A549 (cell line): Measurements from ENCODE around the gene PHTF2. TPM values are rescaled to one million over a fixed set of nuclear protein-coding genes. Genes with fewer than 3 reads are reported as not detected.

Experiments used
- ATAC-seq, 2 experiments: fragments of 200-7000 bp in 1 of 2; fragments of >200 bp in 1 of 2; cut with Nextera tagmentation in 1 of 2; cut with Tn5 transposase in 1 of 2; 3 replicates each; pipeline versions ENCODE4 v1.8.0 to v1.9.1; 2018 to 2020; ENCODE audit warnings: mild to moderate bottlenecking in 1 of 2, moderate library complexity in 1 of 2
- CTCF ChIA-PET: fragments of 300-600 bp; sonication (Branson Sonifier 250); formaldehyde crosslinking; extraction: SDS; loops from one replicate; lab custom pipeline; 2021; ENCODE audit warnings: antibody characterized with exemption, inconsistent platforms; lab: Yijun Ruan, JAX
- POLR2A ChIA-PET: fragments of 350-600 bp; formaldehyde crosslinking; extraction: SDS; loops from one replicate; lab custom pipeline; 2021; ENCODE audit warnings: antibody characterized with exemption, inconsistent platforms; lab: Yijun Ruan, JAX
- DNase-seq, 2 experiments: peaks; one replicate each; pipeline versions ENCODE4 v3.0.0 to v3.0.0-alpha.2; 2011 to 2016; ENCODE audit warnings: low read depth in 1 of 2, low spot score in 1 of 2
- FAIRE-seq: peaks from 2 replicates; lab custom pipeline; 2011; peaks lifted over from hg19 to GRCh38; lab: Jason Lieb, UNC
- H3K27ac ChIP-seq, 2 experiments: fragments of >200 bp; sonication (Bioruptor Twin); formaldehyde crosslinking; 3 replicates each; pipeline ENCODE4 v1.5.1; 2016 to 2017
- H3K4me1 ChIP-seq: fragments of >200 bp; sonication (Bioruptor Twin); formaldehyde crosslinking; 3 replicates; pipeline ENCODE4 v1.6.1; 2016
- H3K4me2 ChIP-seq: fragments of >200 bp; sonication (Bioruptor Twin); formaldehyde crosslinking; 3 replicates; pipeline ENCODE4 v1.6.1; 2016
- H3K4me3 ChIP-seq: fragments of >200 bp; sonication (Bioruptor Twin); formaldehyde crosslinking; 3 replicates; pipeline ENCODE4 v1.5.1; 2016
- H3K9me3 ChIP-seq: fragments of >200 bp; sonication (Bioruptor Twin); formaldehyde crosslinking; 3 replicates; pipeline ENCODE4 v1.6.1; 2016
- BHLHE40 ChIP-seq: IDR thresholded peaks from 2 replicates; pipeline ENCODE4 v1.6.1; 2012; ENCODE audit warnings: low read depth, low read length, inconsistent platforms
- CBX2 ChIP-seq: fragments of 200-600 bp; sonication (generic); IDR thresholded peaks from 2 replicates; pipeline ENCODE4 v1.6.1; 2016; ENCODE audit warnings: low read depth, mild to moderate bottlenecking, borderline replicate concordance
- CBX8 ChIP-seq: fragments of 200-600 bp; sonication (generic); IDR thresholded peaks from 2 replicates; pipeline ENCODE4 v1.6.1; 2016
- CHD2 ChIP-seq: fragments of 150-350 bp; IDR thresholded peaks from 2 replicates; pipeline ENCODE4 v1.6.1; 2014; ENCODE audit warnings: low read length; ENCODE audit not compliant: partially characterized antibody
- EHF ChIP-seq: fragments of 250-450 bp; sonication (Bioruptor Pico); IDR thresholded peaks from 2 replicates; pipeline ENCODE4 v1.5.0; 2020; ENCODE audit warnings: mild to moderate bottlenecking
- EP300 ChIP-seq, 2 experiments: fragments of >200 bp; sonication (Bioruptor Twin); formaldehyde crosslinking; IDR thresholded peaks; 2 replicates in 1 of 2; 3 replicates in 1 of 2; pipeline ENCODE4 v1.6.1; 2016 to 2017
- FOSL2 ChIP-seq, 2 experiments: fragments of 450-650 bp in 1 of 2; fragments of >200 bp in 1 of 2; sonication (Bioruptor Twin) in 1 of 2; formaldehyde crosslinking; IDR thresholded peaks; 2 replicates each; pipeline versions ENCODE4 v1.5.0 to v1.6.1; 2016 to 2020; ENCODE audit warnings: mild to moderate bottlenecking in 1 of 2, moderate library complexity in 1 of 2
- HEYL ChIP-seq: fragments of 250-450 bp; sonication (Bioruptor Pico); IDR thresholded peaks from 2 replicates; pipeline ENCODE4 v1.8.0; 2021; ENCODE audit warnings: mild to moderate bottlenecking, moderate library complexity
- HMGXB4 ChIP-seq: fragments of 250-450 bp; sonication (Bioruptor Pico); IDR thresholded peaks from 2 replicates; pipeline ENCODE4 v1.5.0; 2021; ENCODE audit warnings: mild to moderate bottlenecking, moderate library complexity, borderline replicate concordance
- HOXB13 ChIP-seq: fragments of 250-450 bp; sonication (Bioruptor Pico); IDR thresholded peaks from 2 replicates; pipeline ENCODE4 v1.5.0; 2020; ENCODE audit warnings: low read depth, mild to moderate bottlenecking, moderate library complexity
- HOXB5 ChIP-seq: fragments of 250-450 bp; sonication (Bioruptor Pico); IDR thresholded peaks from 2 replicates; pipeline ENCODE4 v1.5.0; 2020; ENCODE audit warnings: mild to moderate bottlenecking, moderate library complexity
- JUN ChIP-seq, 2 experiments: fragments of >200 bp; sonication (Bioruptor Twin); formaldehyde crosslinking; IDR thresholded peaks; 2 replicates in 1 of 2; 3 replicates in 1 of 2; pipeline ENCODE4 v1.6.1; 2016 to 2017
- JUNB ChIP-seq: fragments of >200 bp; sonication (Bioruptor Twin); formaldehyde crosslinking; IDR thresholded peaks from 2 replicates; pipeline ENCODE4 v1.6.1; 2016
- MAZ ChIP-seq: fragments of 150-350 bp; IDR thresholded peaks from 2 replicates; pipeline ENCODE4 v1.6.1; 2014; ENCODE audit warnings: antibody characterized with exemption, low read depth, low read length, borderline replicate concordance
- NFE2L2 ChIP-seq: fragments of 150-350 bp; conservative IDR thresholded peaks from 2 replicates; pipeline ENCODE4 v1.6.1; 2014; ENCODE audit warnings: low read length
- NPAS2 ChIP-seq: fragments of 250-450 bp; sonication (Bioruptor Pico); IDR thresholded peaks from 2 replicates; pipeline ENCODE4 v1.8.0; 2022; ENCODE audit warnings: mild to moderate bottlenecking, moderate library complexity, borderline replicate concordance
- NR3C1 ChIP-seq: fragments of >200 bp; sonication (Bioruptor Twin); formaldehyde crosslinking; IDR thresholded peaks from 3 replicates; pipeline ENCODE4 v1.6.1; 2017
- PHF8 ChIP-seq: fragments of 200-600 bp; sonication (generic); IDR thresholded peaks from 2 replicates; pipeline ENCODE4 v1.6.1; 2016; ENCODE audit warnings: low read depth, mild to moderate bottlenecking, antibody characterized with exemption, moderate library complexity, borderline replicate concordance
- POLR2A ChIP-seq: IDR thresholded peaks from 2 replicates; pipeline ENCODE4 v1.6.1; 2012; ENCODE audit warnings: mild to moderate bottlenecking, low read length
- RARB ChIP-seq: fragments of 250-450 bp; sonication (Bioruptor Pico); IDR thresholded peaks from 2 replicates; pipeline ENCODE4 v1.8.0; 2021; ENCODE audit warnings: mild to moderate bottlenecking, moderate library complexity
- RCOR1 ChIP-seq: fragments of 150-350 bp; IDR thresholded peaks from 2 replicates; pipeline ENCODE4 v1.6.1; 2014; ENCODE audit warnings: antibody characterized with exemption, low read length, low read depth
- RFX5 ChIP-seq: fragments of 450-650 bp; IDR thresholded peaks from 2 replicates; pipeline ENCODE4 v1.7.1; 2014; ENCODE audit warnings: antibody characterized with exemption, mild to moderate bottlenecking, moderate library complexity
- RNF2 ChIP-seq: fragments of 200-600 bp; sonication (generic); IDR thresholded peaks from 2 replicates; pipeline ENCODE4 v1.6.1; 2016; ENCODE audit warnings: low read depth, mild to moderate bottlenecking, antibody characterized with exemption, moderate library complexity, borderline replicate concordance
- SMC3 ChIP-seq: fragments of >200 bp; sonication (Bioruptor Twin); formaldehyde crosslinking; IDR thresholded peaks from 3 replicates; pipeline ENCODE4 v1.6.1; 2018; ENCODE audit warnings: inconsistent platforms
- TFCP2L1 ChIP-seq: fragments of 250-450 bp; sonication (Bioruptor Pico); IDR thresholded peaks from 2 replicates; pipeline ENCODE4 v1.5.0; 2021; ENCODE audit warnings: mild to moderate bottlenecking
- USF2 ChIP-seq: fragments of 450-650 bp; IDR thresholded peaks from 2 replicates; pipeline ENCODE4 v1.6.1; 2014; ENCODE audit warnings: antibody characterized with exemption
- ZFP36 ChIP-seq: fragments of 450-650 bp; IDR thresholded peaks from 2 replicates; pipeline ENCODE4 v1.6.1; 2014; ENCODE audit warnings: borderline replicate concordance; ENCODE audit not compliant: partially characterized antibody
- WGBS: methylation state at CpG from one replicate; pipeline ENCODE4 v1.1.6; 2017; ENCODE audit errors: missing lambda C conversion rate; 5-methylcytosine and 5-hydroxymethylcytosine counted together
- polyA plus RNA-seq, 4 experiments: library from polyadenylated mRNA; depleted of rRNA in 3 of 4; stranded (reverse); fragments of >200 nt; fragmentation: RNase III in 1 of 4; extraction: RNeasy Plus Mini Kit Qiagen cat#74134 plus additional on column Dnase treatment in 1 of 4; gene quantifications; 2 replicates in 3 of 4; 3 replicates in 1 of 4; pipeline ENCODE4 v1.2.3, GENCODE V29; 2011 to 2017
- TF ChIP-seq, protein P1 (sequence below): IDR thresholded peaks from 2 replicates; pipeline ENCODE4 v1.6.1; 2012
- TF ChIP-seq, protein P2 (sequence below): fragments of >200 bp; sonication (Bioruptor Twin); formaldehyde crosslinking; IDR thresholded peaks from 3 replicates; pipeline ENCODE4 v1.5.1; 2016

PHTF2 gene
- polyA plus RNA-seq, 2 of the 4 experiments (the other 2 are of a cell fraction), result 14.5 to 41.6 TPM

DNA sequence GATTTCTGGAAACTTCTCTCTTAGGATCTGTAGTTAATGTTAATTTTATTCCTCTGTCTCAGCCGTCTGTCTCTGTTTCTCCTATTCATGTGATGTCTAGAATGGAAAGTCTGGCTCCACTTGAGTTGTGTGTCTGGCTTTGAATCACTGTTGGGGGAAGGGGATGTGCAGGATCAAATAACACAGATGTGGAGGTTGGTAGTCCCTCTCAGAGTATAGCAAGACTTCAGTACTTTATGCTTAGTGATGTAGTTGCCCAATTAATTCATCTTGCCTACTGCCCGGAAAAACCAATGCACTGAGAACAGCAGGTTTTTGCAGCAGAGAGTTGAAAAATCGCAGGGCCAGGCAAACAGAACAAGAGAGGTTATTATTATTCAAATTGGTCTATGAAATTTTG is 79.2 kb downstream of the PHTF2 start:
- ATAC-seq (no peak), FAIRE-seq (no peak), DNase-seq (no peak)
- Histone ChIP-seq H3K27ac (no peak overlapping the region), H3K9me3 (no peaks in the 10 kb centered on the region), H3K4me1 (no peaks in the 10 kb centered on the region), H3K4me3 (no peak overlapping the region), H3K4me2 (no peak overlapping the region)
- TF ChIP-seq EHF (no peak), FOSL2 (IDR thresholded peaks at IDR 0.05) (no peak), FOSL2 (CRISPR knock-in tag; IDR thresholded peaks at IDR 0.05) (no peak), RARB (no peak), HOXB5 (no peak), MAZ (no peak), CHD2 (no peak), CBX2 (no peak), CBX8 (no peak), HOXB13 (no peak), POLR2A (no peak), EP300 (IDR thresholded peaks at IDR 0.05) (no peak), TFCP2L1 (CRISPR knock-in tag) (no peak), USF2 (no peak), JUNB (no peak), HMGXB4 (CRISPR knock-in tag) (no peak), PHF8 (no peak), NR3C1 (no peak)
- TF ChIP-seq, protein P1, sequence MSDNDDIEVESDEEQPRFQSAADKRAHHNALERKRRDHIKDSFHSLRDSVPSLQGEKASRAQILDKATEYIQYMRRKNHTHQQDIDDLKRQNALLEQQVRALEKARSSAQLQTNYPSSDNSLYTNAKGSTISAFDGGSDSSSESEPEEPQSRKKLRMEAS, result no peak
- CTCF ChIA-PET, result interaction anchor here (0.8 kb wide), 1 partner anchor 10 kb away, joined by 4 read pairs; no protein-coding TSS in a partner anchor
- WGBS, result 91% methylated on average over 3 of the region's 3 CpGs
- POLR2A ChIA-PET, result no interaction called here

- no peaks in the 10 kb centered on the region for H3K4me1 ChIP-seq
- ATAC-seq (no peak), FAIRE-seq (no peak), DNase-seq (no peak)
- H3K4me3 ChIP-seq, result no peak overlapping the region
- POLR2A ChIA-PET, result no interaction called here
- 92% methylated on average over 1 of the region's 1 CpG for WGBS
- TF ChIP-seq NPAS2 (CRISPR knock-in tag) (no peak), RFX5 (no peak), RNF2 (no peak)
- CTCF ChIA-PET, result no interaction called here
- no peaks in the 10 kb centered on the region for H3K9me3 ChIP-seq
- H3K4me2 ChIP-seq, result no peak overlapping the region
- H3K27ac ChIP-seq, result no peak overlapping the region
Observed at GRCh38 chr7:77878500-77878899, 79.9 kb downstream of the PHTF2 start.

DNA sequence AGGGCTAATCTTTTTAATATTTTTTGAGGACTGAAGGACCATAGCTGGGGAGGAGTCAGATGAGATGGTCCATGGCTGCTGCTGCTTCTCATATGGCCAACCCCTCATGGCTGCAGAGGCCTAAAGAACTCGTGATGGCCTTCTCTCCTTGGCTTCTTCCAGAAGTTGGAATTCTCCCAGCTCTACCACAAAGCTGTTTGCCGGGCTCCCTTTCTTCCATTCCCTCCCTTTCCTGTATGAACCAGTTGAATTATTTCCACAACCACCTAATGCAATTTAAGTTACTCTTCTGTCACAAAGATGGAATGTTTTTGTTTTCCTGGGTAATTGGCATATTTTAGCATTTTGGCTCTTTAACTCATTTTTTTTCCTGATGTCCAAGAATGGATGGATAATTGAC is 80.7 kb downstream of the PHTF2 start:
- DNase-seq (no peak), ATAC-seq (no peak), FAIRE-seq (no peak)
- ChIA-PET CTCF (no interaction called here), POLR2A (no interaction called here)
- no peak overlapping the region for H3K4me2 ChIP-seq
- H3K4me1 ChIP-seq, result no peaks in the 10 kb centered on the region
- no peak overlapping the region for H3K4me3 ChIP-seq
- H3K9me3 ChIP-seq, result no peaks in the 10 kb centered on the region
- TF ChIP-seq CBX8, result no peak
- no peak for TF ChIP-seq RCOR1
- TF ChIP-seq, protein P2, sequence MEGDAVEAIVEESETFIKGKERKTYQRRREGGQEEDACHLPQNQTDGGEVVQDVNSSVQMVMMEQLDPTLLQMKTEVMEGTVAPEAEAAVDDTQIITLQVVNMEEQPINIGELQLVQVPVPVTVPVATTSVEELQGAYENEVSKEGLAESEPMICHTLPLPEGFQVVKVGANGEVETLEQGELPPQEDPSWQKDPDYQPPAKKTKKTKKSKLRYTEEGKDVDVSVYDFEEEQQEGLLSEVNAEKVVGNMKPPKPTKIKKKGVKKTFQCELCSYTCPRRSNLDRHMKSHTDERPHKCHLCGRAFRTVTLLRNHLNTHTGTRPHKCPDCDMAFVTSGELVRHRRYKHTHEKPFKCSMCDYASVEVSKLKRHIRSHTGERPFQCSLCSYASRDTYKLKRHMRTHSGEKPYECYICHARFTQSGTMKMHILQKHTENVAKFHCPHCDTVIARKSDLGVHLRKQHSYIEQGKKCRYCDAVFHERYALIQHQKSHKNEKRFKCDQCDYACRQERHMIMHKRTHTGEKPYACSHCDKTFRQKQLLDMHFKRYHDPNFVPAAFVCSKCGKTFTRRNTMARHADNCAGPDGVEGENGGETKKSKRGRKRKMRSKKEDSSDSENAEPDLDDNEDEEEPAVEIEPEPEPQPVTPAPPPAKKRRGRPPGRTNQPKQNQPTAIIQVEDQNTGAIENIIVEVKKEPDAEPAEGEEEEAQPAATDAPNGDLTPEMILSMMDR, result no peak
- TF ChIP-seq ZFP36, result no peak
- no peak for TF ChIP-seq HEYL (CRISPR knock-in tag)
- TF ChIP-seq NFE2L2, result no peak
- TF ChIP-seq EP300 (IDR thresholded peaks at IDR 0.05), result no peak
- no peak for TF ChIP-seq HOXB5
- no peak for TF ChIP-seq BHLHE40
- no peak for TF ChIP-seq TFCP2L1 (CRISPR knock-in tag)
- TF ChIP-seq JUN (IDR thresholded peaks at IDR 0.05), result no peak
- no peak for TF ChIP-seq SMC3
- 72% methylated on average over 2 of the region's 2 CpGs for WGBS
- no peak overlapping the region for H3K27ac ChIP-seq
